ENCODE data around the gene FABP1. TPM values are rescaled to one million over a fixed set of nuclear protein-coding genes. Genes with fewer than 3 reads are reported as not detected.

FABP1 gene
- total RNA-seq, 1 donor from 2014 or later: not detected

DNA sequence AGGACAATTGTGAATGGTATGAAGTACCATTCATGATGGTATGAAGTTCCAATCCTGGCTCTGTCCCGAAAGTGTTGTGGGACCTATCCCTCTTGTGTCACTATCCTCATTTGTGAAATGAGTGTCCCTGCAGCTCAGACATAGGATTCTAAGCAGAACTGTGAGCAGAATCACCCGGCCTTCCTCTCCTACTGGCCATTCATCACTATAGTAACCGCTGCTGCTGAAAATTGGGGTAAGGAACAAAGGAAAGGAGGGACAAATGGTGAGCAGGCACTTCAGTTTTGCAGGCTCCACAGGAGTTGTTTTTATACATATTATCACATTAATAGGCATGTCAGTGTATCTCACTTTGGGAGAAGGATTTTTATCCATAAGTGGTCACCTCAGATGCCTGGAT, 32.8 kb downstream of the FABP1 start:
- TF ChIP-seq, protein P1, sequence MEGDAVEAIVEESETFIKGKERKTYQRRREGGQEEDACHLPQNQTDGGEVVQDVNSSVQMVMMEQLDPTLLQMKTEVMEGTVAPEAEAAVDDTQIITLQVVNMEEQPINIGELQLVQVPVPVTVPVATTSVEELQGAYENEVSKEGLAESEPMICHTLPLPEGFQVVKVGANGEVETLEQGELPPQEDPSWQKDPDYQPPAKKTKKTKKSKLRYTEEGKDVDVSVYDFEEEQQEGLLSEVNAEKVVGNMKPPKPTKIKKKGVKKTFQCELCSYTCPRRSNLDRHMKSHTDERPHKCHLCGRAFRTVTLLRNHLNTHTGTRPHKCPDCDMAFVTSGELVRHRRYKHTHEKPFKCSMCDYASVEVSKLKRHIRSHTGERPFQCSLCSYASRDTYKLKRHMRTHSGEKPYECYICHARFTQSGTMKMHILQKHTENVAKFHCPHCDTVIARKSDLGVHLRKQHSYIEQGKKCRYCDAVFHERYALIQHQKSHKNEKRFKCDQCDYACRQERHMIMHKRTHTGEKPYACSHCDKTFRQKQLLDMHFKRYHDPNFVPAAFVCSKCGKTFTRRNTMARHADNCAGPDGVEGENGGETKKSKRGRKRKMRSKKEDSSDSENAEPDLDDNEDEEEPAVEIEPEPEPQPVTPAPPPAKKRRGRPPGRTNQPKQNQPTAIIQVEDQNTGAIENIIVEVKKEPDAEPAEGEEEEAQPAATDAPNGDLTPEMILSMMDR (conservative IDR thresholded peaks at IDR 0.05): no peak
- H3K27me3 Mint-ChIP-seq (ENCODE audit: low read depth): no peaks in the 10 kb centered on the region
- no peaks in the 10 kb centered on the region for H3K36me3 Mint-ChIP-seq (ENCODE audit: low read depth)
- no peak overlapping the region for H3K27ac Mint-ChIP-seq (ENCODE audit: unreplicated experiment)
- H3K4me1 Mint-ChIP-seq: peaks cover 22% of the 10 kb centered on the region
- no peak for DNase-seq (ENCODE audit: low read depth, low spot score)
- no peak overlapping the region for H3K4me3 Mint-ChIP-seq
- H3K9me3 Mint-ChIP-seq: peaks cover 1% of the 10 kb centered on the region

DNA sequence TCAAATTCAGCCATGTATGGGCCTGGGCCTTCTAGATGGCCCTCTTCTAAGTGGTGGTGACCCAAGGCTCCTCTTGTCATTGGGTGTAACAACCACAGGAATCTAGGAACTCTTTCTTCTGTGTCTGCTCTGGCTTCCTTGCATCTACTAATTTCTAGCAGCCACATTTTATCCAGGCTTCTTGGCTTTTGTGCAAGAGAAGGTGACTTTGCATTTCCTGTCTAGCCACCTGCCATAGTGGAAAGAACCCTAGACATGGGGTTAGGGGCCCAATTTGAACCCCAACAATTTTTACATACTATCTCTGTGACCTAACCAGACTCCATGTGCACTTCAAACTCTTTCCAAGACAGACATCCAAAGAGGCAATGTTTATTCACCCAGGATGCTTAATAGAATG, 35.1 kb downstream of the FABP1 start:
- H3K4me3 Mint-ChIP-seq: no peak overlapping the region
- H3K36me3 Mint-ChIP-seq (ENCODE audit: low read depth): no peaks in the 10 kb centered on the region
- no peak overlapping the region for H3K27ac Mint-ChIP-seq (ENCODE audit: unreplicated experiment)
- H3K27me3 Mint-ChIP-seq (ENCODE audit: low read depth): no peaks in the 10 kb centered on the region
- no peak for DNase-seq (ENCODE audit: low read depth, low spot score)
- TF ChIP-seq, protein P1 (conservative IDR thresholded peaks at IDR 0.05): no peak
- no peaks in the 10 kb centered on the region for H3K9me3 Mint-ChIP-seq
- peaks cover 22% of the 10 kb centered on the region for H3K4me1 Mint-ChIP-seq

DNA sequence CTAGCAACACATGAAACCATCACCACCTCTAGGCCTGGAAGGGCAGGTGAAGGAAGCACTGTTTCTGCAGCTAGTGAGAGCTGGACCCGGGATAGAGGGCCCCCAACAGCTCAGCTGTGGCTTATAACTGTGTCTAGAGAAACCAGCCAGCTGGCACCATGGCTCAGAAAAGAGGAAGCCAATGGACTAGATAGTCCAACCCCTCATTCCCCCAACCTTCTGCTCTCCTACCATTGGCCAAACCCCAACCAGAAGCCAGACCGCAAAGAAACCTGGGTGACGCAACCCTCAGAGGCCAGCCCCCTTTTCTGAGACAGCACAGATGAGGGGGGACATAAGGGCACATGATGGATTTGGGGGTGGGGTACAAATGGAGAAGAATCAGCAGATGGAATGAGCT, 35.9 kb downstream of the FABP1 start:
- no peaks in the 10 kb centered on the region for H3K36me3 Mint-ChIP-seq (ENCODE audit: low read depth)
- DNase-seq (ENCODE audit: low read depth, low spot score): no peak
- H3K27me3 Mint-ChIP-seq (ENCODE audit: low read depth): no peaks in the 10 kb centered on the region
- peaks cover 25% of the 10 kb centered on the region for H3K4me1 Mint-ChIP-seq
- H3K27ac Mint-ChIP-seq (ENCODE audit: unreplicated experiment): no peak overlapping the region
- no peaks in the 10 kb centered on the region for H3K9me3 Mint-ChIP-seq
- no peak overlapping the region for H3K4me3 Mint-ChIP-seq
- TF ChIP-seq, protein P1 (conservative IDR thresholded peaks at IDR 0.05): no peak

DNA sequence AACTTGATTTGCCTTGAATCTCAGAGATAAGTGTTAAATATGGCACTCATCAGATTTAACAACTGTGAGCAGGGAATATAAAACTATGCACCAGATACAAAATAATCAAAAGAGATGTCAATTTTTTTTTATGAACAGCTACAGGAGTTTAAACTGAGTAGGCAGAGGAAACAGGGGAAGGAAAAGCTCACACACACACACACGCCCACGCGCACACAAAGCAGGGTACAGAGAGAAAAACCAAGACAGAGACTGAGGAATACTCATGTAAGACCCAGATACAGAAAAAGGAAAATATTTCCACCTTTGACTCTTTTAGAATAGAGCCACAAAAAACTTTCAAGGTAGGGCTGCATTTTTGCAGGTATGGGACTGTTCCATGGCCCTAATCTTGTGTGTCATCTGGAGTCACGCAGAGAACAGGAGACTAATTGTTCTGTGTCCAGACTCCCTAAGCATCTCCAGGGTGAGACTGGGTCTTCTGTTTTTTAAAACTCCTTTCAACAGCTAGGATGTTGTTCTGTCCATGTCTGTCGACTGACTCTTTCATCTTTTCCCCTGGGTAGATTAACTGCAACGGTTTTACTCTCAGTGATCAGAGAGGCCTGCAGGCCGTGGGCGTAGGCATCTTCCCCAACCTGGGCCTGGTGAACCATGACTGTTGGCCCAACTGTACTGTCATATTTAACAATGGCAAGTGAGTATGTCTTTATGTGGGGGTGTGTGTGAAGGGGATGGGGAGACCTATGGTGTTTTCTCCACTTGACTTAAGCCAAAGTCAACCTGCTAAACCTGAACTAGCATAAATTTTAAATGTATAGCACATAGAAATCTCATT, 37.2 kb downstream of the FABP1 start:
- Mint-ChIP-seq H3K27me3 (ENCODE audit: low read depth) (no peaks in the 10 kb centered on the region), H3K4me3 (no peak overlapping the region), H3K36me3 (ENCODE audit: low read depth) (no peaks in the 10 kb centered on the region), H3K4me1 (peaks cover 25% of the 10 kb centered on the region), H3K9me3 (no peaks in the 10 kb centered on the region), H3K27ac (ENCODE audit: unreplicated experiment) (peak overlapping the region; percentile 46)
- TF ChIP-seq, protein P1 (conservative IDR thresholded peaks at IDR 0.05): no peak
- no peak for DNase-seq (ENCODE audit: low read depth, low spot score)

DNA sequence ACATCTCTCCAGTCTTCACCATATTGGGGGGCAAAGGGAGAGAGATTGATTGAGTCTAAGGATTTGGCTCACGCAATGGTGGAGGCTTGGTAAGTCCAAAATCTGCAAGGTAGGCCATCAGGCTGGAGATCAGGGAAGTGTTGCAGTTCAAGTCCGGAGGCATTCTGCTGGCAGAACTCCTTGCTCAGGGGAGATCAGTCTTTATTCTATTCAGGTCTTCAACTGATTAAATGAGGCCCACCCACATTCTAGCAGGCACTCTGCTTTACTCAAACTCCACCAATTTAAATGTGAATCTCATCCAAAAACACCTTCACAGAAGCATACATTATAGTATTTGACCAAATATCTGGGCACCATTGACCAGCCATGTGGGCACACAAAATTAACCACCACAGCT, 38.9 kb downstream of the FABP1 start:
- no peak for DNase-seq (ENCODE audit: low read depth, low spot score)
- Mint-ChIP-seq H3K4me3 (no peak overlapping the region), H3K27me3 (ENCODE audit: low read depth) (no peaks in the 10 kb centered on the region), H3K9me3 (no peaks in the 10 kb centered on the region), H3K27ac (ENCODE audit: unreplicated experiment) (no peak overlapping the region), H3K4me1 (peaks cover 22% of the 10 kb centered on the region), H3K36me3 (ENCODE audit: low read depth) (no peaks in the 10 kb centered on the region)
- TF ChIP-seq, protein P1 (conservative IDR thresholded peaks at IDR 0.05): no peak
